ENCODE data around the gene VHLL. TPM values are rescaled to one million over a fixed set of nuclear protein-coding genes. Genes with fewer than 3 reads are reported as not detected.
"Not testable (repeated sequence)": the region's sequence is repeated elsewhere in the genome, so short reads cannot be mapped to it uniquely, and the experiment has no call there.

VHLL gene
- 1 to 10 TPM in 1 of 8 experiments, under 1 TPM in 5, not detected in 2; 0.46 to 1.4 (median 0.67) TPM for total RNA-seq

DNA sequence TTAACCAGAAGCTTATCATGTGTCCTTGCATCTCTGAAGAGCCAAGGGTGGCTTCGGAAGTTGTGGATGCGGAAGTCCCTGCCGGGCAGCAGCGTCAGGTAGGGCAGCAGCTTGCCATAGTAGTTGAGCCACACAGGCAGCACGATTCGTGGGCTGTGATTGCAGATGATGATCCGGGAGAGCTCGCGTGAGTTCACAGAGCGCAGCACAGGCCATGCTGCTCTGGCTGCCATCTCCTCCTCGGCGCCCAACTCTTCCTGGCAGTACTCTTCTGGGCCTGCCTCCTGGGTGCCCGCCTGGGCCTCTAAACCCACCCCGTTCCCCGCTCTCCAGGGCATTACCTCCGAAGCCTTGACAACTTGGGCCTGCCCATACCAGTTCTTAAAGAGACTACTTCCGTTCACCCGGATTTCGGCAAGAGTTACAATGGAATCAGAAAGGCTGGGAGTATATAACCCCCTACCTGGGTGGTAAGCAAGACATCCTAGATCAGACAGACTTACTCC is at the start of gene VHLL:
TSS of gene VHLL (minus strand) at position 456 of the 506 bp plus-strand sequence. CDS start at position 338, 118 bp downstream.
- Histone ChIP-seq H3K27ac (no peak within 1 kb of the TSS), H3K4me3 (no peak within 1 kb of the TSS), H3K4me1 (replicated peaks in 1 of 2) (peaks cover 3 to 6% of the 10 kb centered on the region in 2 donors)
- ATAC-seq (replicated peaks in 6 of 8) = peak in 1 of 8 experiments; percentile 7
- 74 to 96% (median 80%) methylated on average over 6 to 19 of the region's 19 CpGs; no CpG with 5 or more reads in 3 of the 10 experiments for WGBS, 10 experiments
- in situ Hi-C loops (cut with MboI; ENCODE audit: low pct_unique_long_range_greater_than_20kb in 2 of 9, low sequenced_read_pairs in 9 of 9, unreplicated experiment in 9 of 9) = no loop called here

DNA sequence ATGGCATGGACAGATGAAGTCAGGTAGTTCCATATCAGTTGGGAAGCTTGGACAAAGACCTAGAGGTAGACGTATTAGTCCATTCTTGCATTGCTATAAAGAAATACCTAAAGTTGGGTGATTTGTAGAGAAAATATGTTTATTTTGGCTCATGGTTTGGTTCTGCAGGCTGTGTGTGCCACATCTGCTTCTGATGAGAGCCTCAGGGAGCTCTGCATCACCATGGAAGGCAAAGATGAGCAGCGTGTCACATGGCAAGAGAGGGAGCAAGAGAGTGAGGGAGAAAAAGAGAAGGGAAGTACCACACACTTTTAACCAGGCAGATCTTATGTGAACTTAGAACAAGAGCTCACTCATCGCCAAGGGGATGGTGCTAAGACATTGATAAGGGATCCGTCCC is 48.2 kb upstream of the VHLL start:
- 53 to 92% (median 68%) methylated on average over 3 to 4 of the region's 4 CpGs; no CpG with 5 or more reads in 4 of the 10 experiments for WGBS, 10 experiments
- Histone ChIP-seq H3K4me1 (replicated peaks in 1 of 2) (no peaks in the 10 kb centered on the region), H3K27ac (no peak overlapping the region), H3K4me3 (no peak overlapping the region)
- in situ Hi-C loops (cut with MboI; ENCODE audit: low pct_unique_long_range_greater_than_20kb in 2 of 9, low sequenced_read_pairs in 9 of 9, unreplicated experiment in 9 of 9) = no loop called here
- peak in 2 of 8 experiments; percentile 10 to 13 for ATAC-seq (replicated peaks in 6 of 8)

DNA sequence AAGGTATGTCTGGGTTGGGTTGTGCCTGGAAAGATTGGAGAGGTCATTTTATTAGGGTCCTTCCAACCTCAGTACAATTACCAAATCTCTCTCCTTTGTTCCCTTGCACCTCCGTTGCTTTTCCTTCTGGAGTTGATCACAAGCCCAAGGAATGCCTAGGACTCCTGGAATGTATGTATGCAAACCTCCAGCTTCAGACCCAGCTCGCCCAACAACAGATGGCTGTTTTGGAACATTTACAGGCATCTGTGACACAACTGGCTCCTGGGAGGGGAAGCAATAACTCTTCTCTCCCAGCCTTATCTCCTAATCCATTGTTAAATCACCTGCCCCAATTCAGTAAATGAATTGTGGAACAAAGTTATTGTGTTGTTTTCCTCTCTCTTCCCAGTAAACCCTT is 47.5 kb upstream of the VHLL start:
- H3K4me3 ChIP-seq = no peak overlapping the region
- WGBS, 10 experiments = 0 to 50% (median 16%) methylated on average over 1 to 2 of the region's 2 CpGs; no CpG with 5 or more reads in 3 of the 10 experiments
- no peaks in the 10 kb centered on the region for H3K4me1 ChIP-seq (replicated peaks in 1 of 2)
- peak in 3 of 8 experiments; percentile 84 to 97 (median 90) for ATAC-seq (replicated peaks in 6 of 8)
- no peak overlapping the region for H3K27ac ChIP-seq
- in situ Hi-C loops (cut with MboI; ENCODE audit: low pct_unique_long_range_greater_than_20kb in 2 of 9, low sequenced_read_pairs in 9 of 9, unreplicated experiment in 9 of 9) = no loop called here

DNA sequence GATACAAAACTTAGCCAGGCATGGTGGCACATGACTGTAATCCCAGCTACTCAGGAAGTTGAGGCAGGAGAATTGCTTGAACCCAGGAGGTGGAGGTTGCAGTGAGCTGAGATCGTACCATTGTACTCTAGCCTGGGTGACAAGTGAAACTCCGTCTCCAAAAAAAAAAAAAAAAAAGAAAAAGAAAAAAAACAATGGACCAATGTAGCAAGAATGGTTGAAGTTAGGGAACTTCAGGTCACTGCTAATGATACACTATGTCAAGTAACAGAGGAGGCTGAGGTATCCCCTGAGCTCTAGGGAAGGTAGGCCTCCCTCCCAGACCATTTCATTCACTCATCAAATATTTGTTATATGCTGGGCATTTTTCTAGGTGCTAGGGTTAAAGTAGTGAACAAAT is 46.9 kb upstream of the VHLL start:
- in situ Hi-C loops (cut with MboI; ENCODE audit: low pct_unique_long_range_greater_than_20kb in 2 of 9, low sequenced_read_pairs in 9 of 9, unreplicated experiment in 9 of 9); H3K4me3 ChIP-seq; ATAC-seq (replicated peaks in 6 of 8); H3K4me1 ChIP-seq (replicated peaks in 1 of 2); H3K27ac ChIP-seq: not testable (repeated sequence)
- WGBS, 10 experiments = 35 to 89% (median 75%) methylated on average over 1 to 2 of the region's 2 CpGs; no CpG with 5 or more reads in 2 of the 10 experiments

DNA sequence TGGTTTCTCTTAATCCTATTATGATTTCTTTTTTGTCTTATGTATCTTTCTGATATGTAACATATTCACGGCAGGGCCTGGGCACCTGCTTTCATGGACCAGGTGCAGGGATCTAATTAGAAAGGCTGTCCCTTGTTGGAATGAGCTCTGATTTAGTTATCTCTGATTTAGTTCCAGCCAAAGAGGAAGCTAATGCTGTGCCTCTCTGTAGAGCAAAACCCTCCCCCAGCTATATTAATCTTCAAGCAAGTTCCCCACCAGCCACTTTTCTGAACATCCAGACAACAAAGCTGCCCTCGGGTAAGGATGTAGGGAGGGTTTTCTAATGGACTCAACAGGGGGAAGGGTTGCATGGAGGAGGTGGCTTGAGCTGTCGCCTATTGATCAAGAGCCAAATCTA is 45.3 kb upstream of the VHLL start:
- no peak for ATAC-seq (replicated peaks in 6 of 8)
- H3K4me3 ChIP-seq = no peak overlapping the region
- in situ Hi-C loops (cut with MboI; ENCODE audit: low pct_unique_long_range_greater_than_20kb in 2 of 9, low sequenced_read_pairs in 9 of 9, unreplicated experiment in 9 of 9) = no loop called here
- WGBS, 10 experiments = 33 to 73% (median 60%) methylated on average over 1 to 3 of the region's 3 CpGs; no CpG with 5 or more reads in 1 of the 10 experiments
- H3K27ac ChIP-seq = no peak overlapping the region
- H3K4me1 ChIP-seq (replicated peaks in 1 of 2) = no peaks in the 10 kb centered on the region

DNA sequence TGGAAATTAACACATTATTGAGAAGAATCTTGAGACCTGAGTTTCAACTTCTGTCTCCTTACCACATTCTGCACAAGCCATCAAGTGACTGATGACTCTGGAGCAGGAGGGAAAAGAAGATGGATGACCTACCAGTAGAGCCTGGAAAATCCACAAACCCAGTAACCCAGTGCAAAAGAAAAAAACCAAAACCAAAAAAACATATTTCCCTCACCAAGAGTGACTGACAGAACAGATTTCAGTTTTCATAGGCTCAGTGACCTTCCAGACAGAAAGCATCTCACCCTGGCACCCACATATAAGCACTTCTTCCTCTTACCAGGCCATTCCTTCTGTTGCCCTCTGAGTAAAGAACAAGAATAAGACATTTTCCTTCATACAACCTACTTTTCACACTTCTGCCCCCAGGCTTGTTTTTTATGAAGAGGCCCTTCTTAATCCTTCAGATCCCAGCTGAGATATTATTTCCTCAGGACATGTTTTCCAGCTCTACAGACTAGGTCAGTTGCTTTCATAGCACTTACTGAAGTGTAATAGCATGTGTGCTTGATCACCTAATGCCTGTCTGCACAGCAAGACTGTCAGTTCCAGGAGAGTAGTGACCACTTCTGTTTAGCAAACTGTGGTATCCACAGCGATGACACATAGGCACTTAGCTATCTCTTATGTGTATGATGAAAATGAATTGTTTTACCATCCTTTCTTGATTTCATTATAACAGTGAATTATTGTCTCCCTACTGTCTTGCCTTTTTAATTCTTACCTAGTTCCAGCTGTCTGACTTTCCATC is 43.3 kb upstream of the VHLL start:
- no peak overlapping the region for H3K4me3 ChIP-seq
- H3K4me1 ChIP-seq (replicated peaks in 1 of 2) = no peaks in the 10 kb centered on the region
- in situ Hi-C loops (cut with MboI; ENCODE audit: low pct_unique_long_range_greater_than_20kb in 2 of 9, low sequenced_read_pairs in 9 of 9, unreplicated experiment in 9 of 9) = no loop called here
- WGBS, 10 experiments = 40 to 100% (median 100%) methylated on average over 1 of the region's 1 CpG; no CpG with 5 or more reads in 5 of the 10 experiments
- no peak overlapping the region for H3K27ac ChIP-seq
- no peak for ATAC-seq (replicated peaks in 6 of 8)

DNA sequence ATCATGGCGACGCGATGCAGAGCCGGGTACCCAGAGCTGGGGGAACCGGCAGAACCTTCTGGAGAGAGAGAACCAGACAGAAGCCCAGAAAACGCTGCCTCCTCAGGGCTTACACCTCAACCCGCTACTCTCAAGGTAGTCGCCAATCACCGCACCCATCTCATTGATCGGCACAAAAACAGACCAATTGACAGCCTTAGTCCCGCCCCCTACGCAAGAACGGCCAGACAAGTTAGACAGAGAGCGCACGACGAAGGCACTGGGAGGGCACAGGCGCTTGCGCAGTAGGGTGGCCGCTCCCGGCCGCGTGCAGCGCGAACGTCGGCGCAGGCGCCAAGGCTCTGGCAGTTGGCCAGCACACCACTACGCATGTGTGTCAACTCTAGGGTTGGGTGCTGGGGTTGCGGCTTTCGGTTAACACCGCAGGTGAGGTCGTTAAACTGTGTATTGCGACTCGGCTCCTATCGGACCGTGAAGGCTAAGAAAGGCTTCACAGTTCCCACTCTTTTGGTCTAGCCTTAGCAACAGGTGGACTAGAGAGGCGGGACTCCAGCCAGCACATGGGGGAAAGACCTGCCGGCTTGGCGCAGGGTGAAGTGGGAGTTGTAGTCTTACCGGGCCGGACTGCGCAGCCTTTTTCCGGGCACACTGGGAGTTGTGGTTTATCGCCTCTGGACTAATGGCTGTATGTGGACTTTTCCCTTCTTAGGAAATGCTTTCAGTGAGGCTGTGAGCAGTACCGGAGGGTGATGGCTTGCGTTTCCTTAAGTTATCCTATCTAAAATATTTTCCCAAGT is 39.3 kb upstream of the VHLL start, which contains the start of the genes CCT3 and TSACC:
TSS of gene CCT3 (minus strand) at position 113 of the 797 bp plus-strand sequence. CDS start at position 5, 108 bp downstream.
TSS of gene TSACC (plus strand) at position 347 of the 797 bp plus-strand sequence. CDS start 1,232 bp downstream, outside the sequence.
- Histone ChIP-seq H3K4me1 (replicated peaks in 1 of 2) (peaks cover 11% of the 10 kb centered on the region in 2 donors), H3K27ac (peak within 1 kb of the TSS; percentile 78 to 84), H3K4me3 (peak within 1 kb of the TSS; percentile 59 to 84 (median 68))
- ATAC-seq (replicated peaks in 6 of 8) = peak; percentile 92 to 97 (median 96)
- 0 to 5% (median 3%) methylated on average over 5 to 38 of the region's 47 CpGs; no CpG with 5 or more reads in 1 of the 10 experiments for WGBS, 10 experiments
- in situ Hi-C loops (cut with MboI; ENCODE audit: low pct_unique_long_range_greater_than_20kb in 2 of 9, low sequenced_read_pairs in 9 of 9, unreplicated experiment in 9 of 9) = no loop called here

DNA sequence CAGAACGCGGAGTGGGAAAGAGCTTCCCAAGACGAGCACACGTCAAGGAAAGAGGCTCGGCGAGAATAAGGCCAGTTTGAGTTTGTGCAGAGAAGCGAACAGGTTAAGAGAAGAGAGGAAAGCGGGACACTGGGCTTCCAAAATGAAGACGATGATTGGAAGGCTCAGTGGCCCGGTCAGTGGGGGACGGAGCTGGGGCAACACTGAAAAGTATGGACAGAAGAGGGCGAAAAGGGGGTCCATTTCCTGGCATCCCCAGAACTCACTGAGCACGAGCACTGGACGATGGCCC is 38.7 kb upstream of the VHLL start:
- Histone ChIP-seq H3K27ac (peak overlapping the region; percentile 78 to 84), H3K4me1 (replicated peaks in 1 of 2) (peaks cover 11% of the 10 kb centered on the region in 2 donors), H3K4me3 (peak overlapping the region; percentile 59 to 84 (median 68))
- peak in 7 of 8 experiments; percentile 0 to 32 (median 0) for ATAC-seq (replicated peaks in 6 of 8)
- in situ Hi-C loops (cut with MboI; ENCODE audit: low pct_unique_long_range_greater_than_20kb in 2 of 9, low sequenced_read_pairs in 9 of 9, unreplicated experiment in 9 of 9) = no loop called here
- 0 to 3% (median 0%) methylated on average over 1 to 11 of the region's 14 CpGs; no CpG with 5 or more reads in 4 of the 10 experiments for WGBS, 10 experiments

DNA sequence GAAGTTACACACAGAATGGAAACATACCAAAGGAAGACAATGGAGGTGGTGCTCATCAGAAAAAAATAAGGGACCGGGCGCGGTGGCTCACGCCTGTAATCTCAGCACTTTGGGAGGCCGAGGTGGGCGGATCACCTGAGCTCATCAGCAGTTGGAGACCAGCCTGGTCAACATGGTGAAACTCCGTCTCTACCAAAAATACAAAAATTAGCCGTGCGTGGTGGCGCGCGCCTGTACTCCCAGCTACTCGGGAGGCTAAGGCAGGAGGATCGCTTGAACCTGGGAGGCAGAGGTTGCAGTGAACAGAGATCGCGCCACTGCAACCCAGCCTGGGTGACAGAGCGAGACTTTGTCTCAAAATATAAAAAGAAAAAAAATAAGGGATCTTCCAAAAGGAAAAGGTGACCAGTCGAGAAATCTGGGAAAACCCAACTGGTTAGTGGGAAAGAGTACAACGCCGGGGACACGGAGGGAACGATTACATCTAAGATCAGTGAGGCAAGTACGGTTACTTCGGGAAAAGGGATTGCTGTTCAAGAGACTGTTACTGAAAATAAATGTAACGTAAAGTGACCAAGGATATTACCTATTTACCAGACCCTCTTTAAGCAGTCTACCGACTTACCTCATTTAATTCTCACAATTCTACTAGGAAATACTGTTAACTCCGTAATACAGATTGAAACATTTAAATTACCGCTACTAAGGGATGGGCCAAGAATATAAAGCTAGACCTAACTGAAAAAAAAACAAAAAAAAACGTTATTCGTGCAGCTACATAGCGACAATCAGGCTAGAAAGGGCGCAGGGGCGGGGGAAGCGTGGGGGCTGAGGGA is 38.2 kb upstream of the VHLL start:
- in situ Hi-C loops (cut with MboI; ENCODE audit: low pct_unique_long_range_greater_than_20kb in 2 of 9, low sequenced_read_pairs in 9 of 9, unreplicated experiment in 9 of 9) = no loop called here
- no peak for ATAC-seq (replicated peaks in 6 of 8)

DNA sequence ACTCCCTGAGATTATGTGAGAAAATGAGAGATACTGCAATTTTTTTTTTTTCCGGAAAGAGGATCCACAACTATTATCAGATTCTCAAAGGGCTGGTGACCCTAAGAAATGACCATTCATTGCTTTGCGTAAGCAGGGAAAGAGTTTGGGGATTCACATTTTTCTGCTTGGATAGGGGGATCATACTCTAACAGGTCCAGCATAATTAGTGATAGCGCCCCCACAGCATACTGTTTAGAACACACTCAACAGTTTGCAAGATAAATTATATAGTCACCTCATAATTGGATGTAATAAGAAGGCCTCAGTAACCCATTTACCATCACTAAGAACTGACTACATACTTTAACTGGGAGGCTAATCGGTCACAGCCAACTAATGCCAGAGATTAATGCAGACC is 37.1 kb upstream of the VHLL start:
- peaks cover 11% of the 10 kb centered on the region in 2 donors for H3K4me1 ChIP-seq (replicated peaks in 1 of 2)
- no peak overlapping the region for H3K27ac ChIP-seq
- peak overlapping the region in 3 of 5 donors; percentile 63 to 84 (median 68) for H3K4me3 ChIP-seq
- no peak for ATAC-seq (replicated peaks in 6 of 8)
- in situ Hi-C loops (cut with MboI; ENCODE audit: low pct_unique_long_range_greater_than_20kb in 2 of 9, low sequenced_read_pairs in 9 of 9, unreplicated experiment in 9 of 9) = no loop called here
- WGBS, 10 experiments = 33 to 89% (median 81%) methylated on average over 1 to 4 of the region's 4 CpGs; no CpG with 5 or more reads in 1 of the 10 experiments

More for the DNA sequence above, 38.2 kb upstream of the VHLL start:
- H3K4me1 ChIP-seq (replicated peaks in 1 of 2) = peaks cover 11% of the 10 kb centered on the region in 2 donors
- WGBS, 10 experiments = 9 to 84% (median 36%) methylated on average over 5 to 34 of the region's 34 CpGs
- H3K27ac ChIP-seq = peak overlapping the region; percentile 78 to 84
- H3K4me3 ChIP-seq = peak overlapping the region; percentile 59 to 84 (median 68)

DNA sequence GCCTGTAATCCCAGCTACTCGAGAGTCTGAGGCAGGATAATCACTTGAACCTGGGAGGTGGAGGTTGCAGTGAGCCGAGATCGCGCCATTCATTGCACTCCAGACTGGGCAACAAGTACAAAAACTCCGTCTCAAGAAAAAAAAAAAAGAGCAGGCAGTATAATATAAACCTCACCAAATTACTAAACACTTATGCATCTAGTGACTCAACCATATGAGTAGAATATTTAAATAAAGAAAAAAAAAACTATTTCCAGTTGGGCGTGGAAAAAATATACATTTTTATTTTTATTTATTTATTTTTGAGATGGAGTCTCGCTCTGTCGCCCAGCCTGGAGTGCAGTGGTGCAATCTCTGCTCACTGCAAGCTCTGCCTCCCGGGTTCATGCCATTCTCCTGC is 24.1 kb upstream of the VHLL start:
- H3K27ac ChIP-seq; H3K4me3 ChIP-seq; H3K4me1 ChIP-seq (replicated peaks in 1 of 2); in situ Hi-C loops (cut with MboI; ENCODE audit: low pct_unique_long_range_greater_than_20kb in 2 of 9, low sequenced_read_pairs in 9 of 9, unreplicated experiment in 9 of 9): not testable (repeated sequence)
- ATAC-seq (replicated peaks in 6 of 8) = peak in 3 of 8 experiments; percentile 83 to 87 (median 83)
- WGBS, 10 experiments = 40 to 100% (median 86%) methylated on average over 1 to 9 of the region's 9 CpGs

DNA sequence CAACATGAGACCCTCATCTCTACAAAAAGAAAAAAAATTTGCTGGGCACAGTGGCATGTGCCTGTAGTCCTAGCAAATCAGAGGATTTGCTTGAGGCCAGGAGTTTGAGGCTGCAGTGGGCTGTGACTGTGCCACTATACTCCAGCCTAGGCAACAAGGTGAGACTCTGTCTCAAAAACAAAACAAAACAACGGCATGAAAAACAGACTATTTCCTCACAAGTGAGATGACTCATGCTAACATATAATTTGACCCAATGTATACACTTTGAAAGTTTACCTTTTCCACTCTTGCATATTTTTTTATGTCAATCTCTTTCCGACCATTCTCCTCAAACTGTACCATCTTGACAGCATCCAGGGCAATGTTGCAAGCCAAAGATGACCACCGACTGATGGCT is 21.5 kb upstream of the VHLL start:
- no peak overlapping the region for H3K4me3 ChIP-seq
- H3K27ac ChIP-seq = no peak overlapping the region
- no peaks in the 10 kb centered on the region for H3K4me1 ChIP-seq (replicated peaks in 1 of 2)
- in situ Hi-C loops (cut with MboI; ENCODE audit: low pct_unique_long_range_greater_than_20kb in 2 of 9, low sequenced_read_pairs in 9 of 9, unreplicated experiment in 9 of 9) = no loop called here
- ATAC-seq (replicated peaks in 6 of 8) = no peak
- WGBS, 10 experiments = 36 to 100% (median 93%) methylated on average over 1 to 3 of the region's 3 CpGs; no CpG with 5 or more reads in 1 of the 10 experiments

All from motor neuron (in vitro differentiated cells).